Medulla oblongata (tissue), 1 donor: ENCODE measurements around the gene CD151.

Source experiments
- DNase-seq: peaks from one replicate; pipeline ENCODE4 v3.0.0-alpha.2; 2015; ENCODE audit errors: extremely low spot score

Gene CD151

GRCh38 chr11:829176-829846, 3.4 kb upstream of the CD151 start:
- DNase-seq = no peak

- DNase-seq = no peak
These were observed 2.9 kb upstream of the CD151 start for GRCh38 chr11:829847-830294.

- DNase-seq = no peak
These were observed 2.2 kb upstream of the CD151 start for GRCh38 chr11:830295-831117.

GRCh38 chr11:831118-831864, 1.5 kb upstream of the CD151 start:
- DNase-seq = no peak

GRCh38 chr11:831961-832528, 707 bp upstream of the CD151 start:
- DNase-seq = no peak

GRCh38 chr11:833114-833791, 501 bp downstream of the CD151 start:
- no peak for DNase-seq

- no peak for DNase-seq
These were observed 1.1 kb downstream of the CD151 start for GRCh38 chr11:833849-834311.

GRCh38 chr11:834371-835316, 1.9 kb downstream of the CD151 start:
- DNase-seq = peak; percentile 43

GRCh38 chr11:836274-836673, 3.5 kb downstream of the CD151 start:
- DNase-seq = no peak

GRCh38 chr11:836700-837099, 3.9 kb downstream of the CD151 start:
- no peak for DNase-seq

GRCh38 chr11:837189-837989, 4.6 kb downstream of the CD151 start:
- DNase-seq = no peak

GRCh38 chr11:837990-838307, 5.2 kb downstream of the CD151 start:
- no peak for DNase-seq

GRCh38 chr11:838441-839279, 5.9 kb downstream of the CD151 start:
- no peak for DNase-seq

GRCh38 chr11:839280-839623, 6.5 kb downstream of the CD151 start:
- DNase-seq = no peak

- no peak for DNase-seq
These were observed 7.3 kb downstream of the CD151 start for GRCh38 chr11:839875-840617.

GRCh38 chr11:841981-842369, 9.2 kb downstream of the CD151 start:
- DNase-seq = no peak

- peak; percentile 81 for DNase-seq
These were observed 9.7 kb downstream of the CD151 start, which contains the start of the genes POLR2L and TSPAN4 for GRCh38 chr11:842370-843002. TSS of gene POLR2L (minus strand) at chr11:842529. CDS start at chr11:842508, 21 bp downstream. TSS of gene TSPAN4 (plus strand) at chr11:842852. CDS start at chr11:850305, 7,453 bp downstream.
